DMS 273 (cell line): ENCODE data around the gene DCN.
"Not testable (repeated sequence)": the region's sequence is repeated elsewhere in the genome, so short reads cannot be mapped to it uniquely, and the experiment has no call there.

Experiments used
- DNase-seq: peaks from one replicate; lab custom pipeline; 2025; ENCODE audit not compliant: unreplicated experiment; lab: John Stamatoyannopoulos, UW

Gene DCN

GRCh38 chr12:91182636-91183455 is at the start of gene DCN:
Gene DCN, minus strand, starts transcription at chr12:91182817. Its CDS starts 4,265 bp downstream, at chr12:91178552.
- peak; percentile 24 for DNase-seq

GRCh38 chr12:91230841-91231240 is 48.2 kb upstream of the DCN start:
- DNase-seq = no peak

GRCh38 chr12:91226951-91227350 is 44.3 kb upstream of the DCN start:
- DNase-seq = no peak

- DNase-seq = no peak
Observed at GRCh38 chr12:91225316-91225715, 42.7 kb upstream of the DCN start.

GRCh38 chr12:91224401-91224800 is 41.8 kb upstream of the DCN start:
- no peak for DNase-seq

- DNase-seq = no peak
Observed at GRCh38 chr12:91222746-91223145, 40.1 kb upstream of the DCN start.

- no peak for DNase-seq
Observed at GRCh38 chr12:91219919-91220318, 37.3 kb upstream of the DCN start.

- DNase-seq = no peak
Observed at GRCh38 chr12:91219511-91219910, 36.9 kb upstream of the DCN start.

GRCh38 chr12:91216871-91217270 is 34.3 kb upstream of the DCN start:
- DNase-seq = no peak

GRCh38 chr12:91215940-91216454 is 33.4 kb upstream of the DCN start:
- DNase-seq = no peak

GRCh38 chr12:91211866-91212265 is 29.2 kb upstream of the DCN start:
- DNase-seq = no peak

- no peak for DNase-seq
Observed at GRCh38 chr12:91210618-91211017, 28.0 kb upstream of the DCN start.

- no peak for DNase-seq
Observed at GRCh38 chr12:91210144-91210543, 27.5 kb upstream of the DCN start.

- DNase-seq = not testable (repeated sequence)
Observed at GRCh38 chr12:91207301-91207700, 24.7 kb upstream of the DCN start.

GRCh38 chr12:91205811-91206210 is 23.2 kb upstream of the DCN start:
- no peak for DNase-seq

GRCh38 chr12:91204421-91204820 is 21.8 kb upstream of the DCN start:
- DNase-seq = no peak

GRCh38 chr12:91203610-91204009 is 21.0 kb upstream of the DCN start:
- DNase-seq = no peak

GRCh38 chr12:91202390-91202789 is 19.8 kb upstream of the DCN start:
- no peak for DNase-seq

GRCh38 chr12:91196436-91196835 is 13.8 kb upstream of the DCN start:
- DNase-seq = no peak

- no peak for DNase-seq
Observed at GRCh38 chr12:91194500-91194899, 11.9 kb upstream of the DCN start.

GRCh38 chr12:91191513-91192111 is 9.0 kb upstream of the DCN start:
- peak; percentile 9 for DNase-seq

- no peak for DNase-seq
Observed at GRCh38 chr12:91189516-91189915, 6.9 kb upstream of the DCN start.
